Endothelial cell (in vitro differentiated cells): ENCODE results near the gene DGCR6. TPM values are rescaled to one million over a fixed set of nuclear protein-coding genes. Genes with fewer than 3 reads are reported as not detected.
"Not testable (repeated sequence)": the region's sequence is repeated elsewhere in the genome, so short reads cannot be mapped to it uniquely, and the experiment has no call there.

Experiments
- DNase-seq: peaks from one replicate; pipeline ENCODE4 v3.0.0; 2021; ENCODE audit warnings: low spot score
- H3K27ac Mint-ChIP-seq: one replicate; pipeline ENCODE4 v1.8.0; 2021; ENCODE audit warnings: mixed read lengths, inconsistent platforms; ENCODE audit not compliant: unreplicated experiment
- H3K27me3 Mint-ChIP-seq: one replicate; pipeline ENCODE4 v1.8.0; 2021; ENCODE audit warnings: mild to moderate bottlenecking, moderate library complexity, mixed read lengths, inconsistent platforms; ENCODE audit not compliant: unreplicated experiment
- H3K36me3 Mint-ChIP-seq: one replicate; pipeline ENCODE4 v1.8.0; 2021; ENCODE audit warnings: mild to moderate bottlenecking, low read depth, mixed read lengths, inconsistent platforms; ENCODE audit not compliant: unreplicated experiment
- H3K4me1 Mint-ChIP-seq: one replicate; pipeline ENCODE4 v1.8.0; 2021; ENCODE audit warnings: mild to moderate bottlenecking, mixed read lengths, inconsistent platforms; ENCODE audit not compliant: unreplicated experiment
- H3K4me3 Mint-ChIP-seq: one replicate; pipeline ENCODE4 v1.8.0; 2021; ENCODE audit warnings: mild to moderate bottlenecking, mixed read lengths, inconsistent platforms; ENCODE audit not compliant: unreplicated experiment
- H3K9me3 Mint-ChIP-seq: one replicate; pipeline ENCODE4 v1.8.0; 2021; ENCODE audit warnings: mixed read lengths, inconsistent platforms; ENCODE audit not compliant: unreplicated experiment
- total RNA-seq: library from RNA; stranded (reverse); fragmentation: NEBNext Ultra II Directional; extraction: Animal tissue kit (Norgen Biotek cat#: 25700); gene quantifications from one replicate; pipeline ENCODE4 v1.2.1, GENCODE V29; 2021; ENCODE audit not compliant: unreplicated experiment
- TF ChIP-seq, protein P1 (sequence below): fragments of 200-600 bp; sonication (generic); IDR thresholded peaks from one replicate; pipeline ENCODE4 v1.5.0; 2021; ENCODE audit warnings: antibody characterized with exemption; ENCODE audit not compliant: unreplicated experiment

The DGCR6 gene
- total RNA-seq, 1 donor from 2014 or later: 1.1 TPM

DNA sequence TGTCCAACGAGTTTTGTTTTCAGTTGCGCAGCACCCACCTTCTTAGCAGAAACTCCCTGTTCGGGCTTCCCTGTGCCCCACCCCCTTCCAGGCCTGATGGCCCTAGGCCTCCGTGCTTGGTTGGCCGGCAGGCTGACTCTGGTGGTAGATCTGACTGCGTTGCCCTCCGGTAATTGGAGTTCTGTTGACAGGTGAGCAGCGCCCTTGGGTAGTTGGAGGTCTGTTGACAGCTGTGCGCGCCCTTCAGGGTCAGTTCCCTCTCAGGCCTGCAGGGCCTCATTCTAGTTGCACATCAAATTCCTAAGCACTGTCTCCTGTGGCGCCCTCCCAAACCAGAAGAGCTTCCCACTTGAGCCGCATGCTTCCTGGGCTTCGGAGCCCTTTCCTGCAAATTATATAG, 776 bp downstream of the DGCR6 start:
- Mint-ChIP-seq H3K27me3 (no peaks in the 10 kb centered on the region), H3K27ac (no peak overlapping the region), H3K4me1 (no peaks in the 10 kb centered on the region), H3K9me3 (no peaks in the 10 kb centered on the region), H3K4me3 (no peak overlapping the region), H3K36me3 (no peaks in the 10 kb centered on the region)
- TF ChIP-seq, protein P1, sequence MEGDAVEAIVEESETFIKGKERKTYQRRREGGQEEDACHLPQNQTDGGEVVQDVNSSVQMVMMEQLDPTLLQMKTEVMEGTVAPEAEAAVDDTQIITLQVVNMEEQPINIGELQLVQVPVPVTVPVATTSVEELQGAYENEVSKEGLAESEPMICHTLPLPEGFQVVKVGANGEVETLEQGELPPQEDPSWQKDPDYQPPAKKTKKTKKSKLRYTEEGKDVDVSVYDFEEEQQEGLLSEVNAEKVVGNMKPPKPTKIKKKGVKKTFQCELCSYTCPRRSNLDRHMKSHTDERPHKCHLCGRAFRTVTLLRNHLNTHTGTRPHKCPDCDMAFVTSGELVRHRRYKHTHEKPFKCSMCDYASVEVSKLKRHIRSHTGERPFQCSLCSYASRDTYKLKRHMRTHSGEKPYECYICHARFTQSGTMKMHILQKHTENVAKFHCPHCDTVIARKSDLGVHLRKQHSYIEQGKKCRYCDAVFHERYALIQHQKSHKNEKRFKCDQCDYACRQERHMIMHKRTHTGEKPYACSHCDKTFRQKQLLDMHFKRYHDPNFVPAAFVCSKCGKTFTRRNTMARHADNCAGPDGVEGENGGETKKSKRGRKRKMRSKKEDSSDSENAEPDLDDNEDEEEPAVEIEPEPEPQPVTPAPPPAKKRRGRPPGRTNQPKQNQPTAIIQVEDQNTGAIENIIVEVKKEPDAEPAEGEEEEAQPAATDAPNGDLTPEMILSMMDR: no peak
- no peak for DNase-seq

DNA sequence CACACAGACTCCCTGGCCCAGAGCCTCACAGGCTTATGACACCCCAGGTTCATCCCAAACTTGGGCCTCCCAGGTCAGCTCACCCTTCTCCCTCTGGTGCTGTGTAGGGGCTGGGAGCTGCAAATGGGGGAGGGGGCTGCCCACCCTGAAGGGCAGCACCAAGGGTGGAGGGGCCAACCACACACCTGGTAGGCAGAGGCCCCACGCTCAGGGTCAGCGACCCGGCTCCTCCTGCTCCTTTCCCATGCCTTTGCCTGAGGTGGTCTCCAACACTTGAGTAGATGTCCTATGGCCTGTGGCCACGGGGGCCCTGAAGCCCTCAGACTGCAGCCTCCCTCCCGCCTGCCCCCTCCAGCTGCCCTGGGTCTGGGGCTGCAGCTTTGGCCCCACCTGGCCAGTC, 3.4 kb downstream of the DGCR6 start:
- H3K27me3 Mint-ChIP-seq: no peaks in the 10 kb centered on the region
- no peak for DNase-seq
- H3K4me3 Mint-ChIP-seq: no peak overlapping the region
- H3K4me1 Mint-ChIP-seq: no peaks in the 10 kb centered on the region
- no peaks in the 10 kb centered on the region for H3K36me3 Mint-ChIP-seq
- TF ChIP-seq, protein P1: no peak
- no peak overlapping the region for H3K27ac Mint-ChIP-seq
- no peaks in the 10 kb centered on the region for H3K9me3 Mint-ChIP-seq

DNA sequence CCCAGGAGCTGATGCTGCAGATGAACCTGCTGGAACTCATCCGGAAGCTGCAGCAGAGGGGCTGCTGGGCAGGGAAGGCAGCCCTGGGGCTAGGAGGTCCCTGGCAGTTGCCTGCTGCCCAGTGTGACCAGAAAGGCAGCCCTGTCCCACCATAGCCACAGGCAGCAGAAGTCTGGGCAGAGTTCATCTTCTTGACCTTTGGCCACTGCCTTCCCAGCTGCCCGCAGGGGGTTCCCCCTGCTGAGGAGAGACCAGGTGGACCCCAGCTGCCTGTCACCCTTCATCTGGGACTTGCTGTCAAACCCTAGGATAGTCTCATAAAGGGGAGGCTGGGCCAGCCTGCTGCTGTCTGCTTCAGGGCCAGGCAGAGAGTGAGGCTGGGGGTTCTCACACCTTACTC, 5.4 kb downstream of the DGCR6 start:
- not testable (repeated sequence) for H3K36me3 Mint-ChIP-seq, H3K27me3 Mint-ChIP-seq

DNA sequence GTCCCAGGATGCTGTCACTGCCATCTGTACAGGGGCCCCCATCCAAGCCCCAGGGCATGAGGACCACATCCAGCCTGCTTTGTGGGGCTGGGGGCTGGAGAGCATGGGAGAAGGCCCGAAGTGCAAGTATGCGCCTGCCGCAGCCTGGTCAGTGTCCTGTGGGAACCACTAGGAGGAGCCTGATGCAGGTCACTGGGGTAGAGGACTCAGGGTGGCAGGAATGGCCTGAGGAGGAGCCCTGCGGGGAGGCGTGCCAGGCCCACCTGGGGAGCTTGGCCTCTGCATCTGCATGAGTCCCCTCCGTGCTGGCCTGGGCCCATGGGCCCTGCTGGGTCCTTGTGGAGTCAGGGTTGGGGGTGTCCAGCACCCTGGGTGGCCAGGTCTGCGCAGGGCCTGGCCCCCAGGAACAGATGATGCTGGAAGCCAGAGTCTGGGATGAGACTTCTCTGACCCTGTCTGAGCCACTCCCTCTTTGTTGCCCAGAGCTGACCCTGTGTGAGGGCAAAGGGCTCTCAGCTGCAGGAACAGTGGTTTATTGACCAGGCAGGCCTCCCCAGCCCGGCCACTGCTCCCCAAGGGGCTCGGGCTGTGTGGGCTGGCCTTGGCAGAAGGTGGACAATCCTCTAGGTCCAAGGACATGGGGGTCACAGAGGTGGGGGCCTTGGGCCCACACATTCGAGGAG, 6.3 kb downstream of the DGCR6 start:
- not testable (repeated sequence) for H3K27ac Mint-ChIP-seq, DNase-seq, H3K4me3 Mint-ChIP-seq, H3K9me3 Mint-ChIP-seq, H3K27me3 Mint-ChIP-seq, H3K36me3 Mint-ChIP-seq, H3K4me1 Mint-ChIP-seq

More for the DNA sequence above, 5.4 kb downstream of the DGCR6 start:
- H3K4me3 Mint-ChIP-seq, H3K9me3 Mint-ChIP-seq, H3K27ac Mint-ChIP-seq, DNase-seq, H3K4me1 Mint-ChIP-seq: not testable (repeated sequence)

DNA sequence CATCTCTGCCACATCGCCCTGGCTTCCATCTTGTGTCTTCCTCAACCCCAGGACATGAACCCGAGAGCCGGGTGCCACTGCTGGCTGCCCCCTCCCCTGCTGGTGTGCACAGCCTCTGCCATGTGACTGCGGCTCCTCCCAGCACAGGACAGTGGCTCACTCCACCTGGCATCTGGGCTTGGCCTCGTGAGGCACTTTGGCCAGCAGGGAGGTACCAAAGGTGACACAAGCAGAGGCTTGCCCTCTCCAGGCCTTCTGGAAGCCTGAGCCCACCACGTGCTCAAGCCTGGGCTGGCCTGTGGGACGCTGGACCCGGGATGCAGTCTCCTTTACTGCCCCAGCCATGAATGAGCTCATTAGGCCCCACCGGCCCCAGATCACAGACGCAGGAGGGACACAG, 8.4 kb downstream of the DGCR6 start:
- not testable (repeated sequence) for DNase-seq, H3K9me3 Mint-ChIP-seq, H3K4me1 Mint-ChIP-seq, H3K27ac Mint-ChIP-seq, H3K27me3 Mint-ChIP-seq, H3K4me3 Mint-ChIP-seq, H3K36me3 Mint-ChIP-seq

DNA sequence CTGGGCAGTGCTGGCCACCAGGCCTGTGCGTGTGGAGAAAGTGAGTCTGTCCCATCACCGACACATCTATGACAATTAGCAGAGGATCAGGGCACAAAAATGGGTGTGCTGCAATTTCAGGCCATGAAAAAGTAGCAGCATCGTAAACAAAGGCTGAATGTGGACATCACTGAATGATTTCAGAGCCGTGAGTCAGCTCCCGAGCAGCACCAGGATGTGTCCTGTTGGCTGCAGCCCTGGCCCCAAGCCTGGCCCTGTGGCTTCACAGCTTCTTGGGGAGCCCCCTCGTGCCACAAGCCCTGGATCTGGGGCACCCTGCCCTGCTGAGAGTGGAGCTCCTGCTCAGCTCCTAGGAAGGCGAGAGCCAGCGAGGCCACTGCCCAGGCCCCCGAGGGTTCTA, 9.4 kb downstream of the DGCR6 start:
- H3K27ac Mint-ChIP-seq, H3K4me1 Mint-ChIP-seq, H3K36me3 Mint-ChIP-seq, DNase-seq, H3K27me3 Mint-ChIP-seq, H3K9me3 Mint-ChIP-seq, H3K4me3 Mint-ChIP-seq: not testable (repeated sequence)

DNA sequence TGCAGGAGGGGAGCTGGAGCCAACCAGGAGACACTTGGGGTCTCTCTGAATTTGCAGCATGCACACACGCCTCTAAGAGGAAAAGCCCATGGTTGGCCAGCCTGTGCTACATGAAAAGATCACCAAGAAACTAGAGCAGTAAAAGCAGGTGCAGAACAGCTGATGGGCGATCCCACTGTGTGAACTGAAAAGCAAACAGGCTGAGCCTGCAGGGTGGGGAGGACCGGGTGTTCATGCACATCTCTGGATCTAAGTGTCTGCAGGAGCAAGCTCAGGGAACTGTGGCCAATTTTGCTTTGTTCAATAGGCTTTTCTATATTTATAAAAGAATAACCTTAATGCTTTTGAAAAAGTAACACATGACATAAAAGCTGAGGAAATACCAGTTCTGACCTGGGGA, 11.7 kb downstream of the DGCR6 start:
- not testable (repeated sequence) for H3K36me3 Mint-ChIP-seq, H3K9me3 Mint-ChIP-seq, H3K27me3 Mint-ChIP-seq, DNase-seq, H3K4me1 Mint-ChIP-seq, H3K4me3 Mint-ChIP-seq, H3K27ac Mint-ChIP-seq

DNA sequence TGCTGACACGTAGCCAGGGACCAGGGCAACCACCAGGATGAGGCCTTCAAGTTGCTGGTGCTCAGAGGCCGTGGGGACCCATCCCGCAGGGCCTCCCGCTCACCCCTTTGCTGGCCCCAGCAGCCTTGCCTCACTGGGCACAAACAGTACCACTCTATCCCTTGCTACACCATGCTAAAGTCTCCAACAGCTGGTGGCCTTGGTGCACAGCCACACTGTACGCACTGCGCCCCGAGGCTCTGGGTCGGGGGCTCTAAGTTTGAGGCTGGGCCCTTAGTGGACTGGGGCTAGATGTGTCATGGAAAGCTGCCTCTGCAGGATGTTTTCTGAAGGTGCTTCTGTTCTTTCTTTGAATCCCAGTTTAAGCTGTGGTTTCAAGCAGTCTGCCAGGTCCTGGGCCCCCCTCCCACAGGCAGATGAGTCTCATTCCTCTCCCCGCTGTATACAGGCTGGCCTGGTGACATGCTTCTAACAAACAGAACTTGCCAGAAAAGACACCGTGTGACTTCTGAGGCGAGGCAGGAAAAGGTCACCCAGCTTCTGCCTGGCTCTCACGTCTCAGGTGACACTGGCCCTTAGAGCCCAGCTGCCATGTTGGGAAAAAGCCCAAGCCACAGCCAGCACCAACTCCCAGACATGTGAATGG, 14.3 kb downstream of the DGCR6 start:
- H3K27ac Mint-ChIP-seq, H3K27me3 Mint-ChIP-seq, H3K4me1 Mint-ChIP-seq, H3K9me3 Mint-ChIP-seq, H3K36me3 Mint-ChIP-seq, H3K4me3 Mint-ChIP-seq, DNase-seq: not testable (repeated sequence)
